ENCODE data around the gene APBA2.

Gene APBA2

DNA sequence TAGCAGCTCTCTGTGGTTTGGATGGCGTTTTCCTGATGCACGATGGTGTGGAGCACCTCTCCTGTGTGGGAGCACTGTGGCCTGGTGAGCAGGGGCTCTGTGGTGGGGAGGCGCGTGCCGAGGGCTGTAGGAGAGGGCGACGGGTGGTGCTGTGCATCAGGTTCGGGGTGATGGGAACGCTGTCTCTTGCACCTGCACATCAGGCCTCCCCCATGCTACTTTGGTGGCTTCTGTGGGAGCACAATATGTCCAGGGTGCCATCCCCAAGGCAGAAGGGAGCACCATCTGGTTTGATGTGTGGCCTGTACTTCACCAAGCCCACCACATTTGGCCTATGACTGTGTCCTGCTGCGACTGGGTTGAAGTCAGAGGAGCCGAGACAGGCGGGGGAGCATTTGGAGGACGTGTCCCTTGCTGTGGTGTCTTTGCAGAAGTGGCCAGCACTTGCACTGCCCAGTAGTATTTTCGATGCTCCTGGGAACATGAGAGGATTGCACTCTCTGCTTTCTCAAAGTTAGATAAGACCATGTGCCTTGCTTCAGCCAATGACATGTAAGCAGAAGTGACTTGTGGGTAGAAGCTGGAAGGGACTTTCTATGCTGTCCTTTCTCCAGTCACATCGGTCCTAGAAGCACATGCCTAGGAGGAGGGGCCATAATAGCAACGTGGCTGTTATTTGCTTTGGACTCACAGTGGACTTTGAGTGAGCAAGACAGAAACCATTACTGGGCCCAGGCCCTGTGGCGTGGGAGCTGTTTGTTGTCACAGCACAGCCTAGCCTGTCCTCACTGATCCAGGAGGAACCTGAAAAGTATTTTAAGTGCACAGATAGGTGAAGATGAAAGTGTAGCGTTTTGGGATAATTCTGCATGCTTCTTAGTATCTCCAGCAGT lies 72.1 kb downstream of the APBA2 start:
- DNase-seq (ENCODE audit: low read depth in 2 of 2) = no peak

- no peak for DNase-seq (ENCODE audit: low read depth in 2 of 2)
Observed at GRCh38 chr15:28959326-28959725, 73.6 kb downstream of the APBA2 start.

GRCh38 chr15:28960979-28961378 lies 75.2 kb downstream of the APBA2 start:
- DNase-seq (ENCODE audit: low read depth in 2 of 2) = no peak

- DNase-seq (ENCODE audit: low read depth in 2 of 2) = no peak
Observed at GRCh38 chr15:28961391-28961790, 75.6 kb downstream of the APBA2 start.

- DNase-seq (ENCODE audit: low read depth in 2 of 2) = no peak
Observed at GRCh38 chr15:28962851-28963710, 77.3 kb downstream of the APBA2 start.

GRCh38 chr15:28963711-28964081 lies 77.9 kb downstream of the APBA2 start:
- DNase-seq (ENCODE audit: low read depth in 2 of 2) = no peak

GRCh38 chr15:28964098-28964497 lies 78.3 kb downstream of the APBA2 start:
- DNase-seq (ENCODE audit: low read depth in 2 of 2) = no peak

- DNase-seq (ENCODE audit: low read depth in 2 of 2) = no peak
Observed at GRCh38 chr15:28967066-28967465, 81.3 kb downstream of the APBA2 start.

DNA sequence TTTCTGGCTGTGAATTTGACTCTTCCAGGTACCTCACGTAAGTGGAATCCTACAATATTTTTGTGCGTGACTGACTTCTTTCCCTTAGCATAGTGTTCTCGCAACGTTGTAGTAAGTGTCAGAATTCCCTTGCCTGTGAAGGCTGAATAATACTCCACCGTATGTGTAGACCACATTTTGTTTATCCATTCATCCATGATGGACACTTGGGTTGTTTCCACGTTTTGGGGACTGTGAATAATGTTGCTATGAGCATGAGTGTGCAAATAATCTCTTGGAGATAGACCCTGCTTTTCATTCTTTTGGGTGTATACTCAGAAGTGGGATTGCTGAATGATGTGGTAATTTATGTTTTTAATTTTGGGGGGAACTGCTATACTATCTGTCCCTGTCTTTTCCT lies 82.2 kb downstream of the APBA2 start:
- DNase-seq (ENCODE audit: low read depth in 2 of 2) = no peak

DNA sequence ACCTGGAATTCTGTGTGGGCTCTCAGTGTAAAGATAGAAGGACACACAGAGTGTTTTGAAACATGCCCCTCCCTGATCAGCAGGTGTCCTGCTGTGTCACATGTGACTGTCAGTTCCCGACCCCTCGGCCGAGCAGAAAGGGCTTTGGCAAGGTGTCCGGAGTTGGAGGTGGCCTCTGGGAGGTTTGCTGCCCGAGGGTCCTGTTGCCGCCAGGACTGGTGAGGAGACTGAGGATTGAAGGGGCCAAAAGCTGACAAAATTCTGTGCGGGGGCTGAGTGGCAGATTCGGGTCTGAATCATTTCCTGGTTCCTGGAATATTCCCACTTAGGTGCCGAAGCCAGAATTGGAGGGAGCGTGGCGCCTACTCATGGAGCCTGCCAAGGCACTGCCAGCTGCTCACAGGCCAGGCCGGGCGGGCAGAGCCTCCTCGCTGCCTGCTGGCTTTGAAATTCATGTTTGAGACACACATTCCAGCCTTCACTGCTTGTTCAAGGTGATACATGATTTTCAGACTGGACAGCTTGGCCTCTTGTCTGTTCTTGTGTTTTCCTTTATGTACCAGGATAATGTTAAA lies 83.8 kb downstream of the APBA2 start:
- no peak for DNase-seq (ENCODE audit: low read depth in 2 of 2)

- no peak for DNase-seq (ENCODE audit: low read depth in 2 of 2)
Observed at GRCh38 chr15:28974142-28974541, 88.4 kb downstream of the APBA2 start.

DNA sequence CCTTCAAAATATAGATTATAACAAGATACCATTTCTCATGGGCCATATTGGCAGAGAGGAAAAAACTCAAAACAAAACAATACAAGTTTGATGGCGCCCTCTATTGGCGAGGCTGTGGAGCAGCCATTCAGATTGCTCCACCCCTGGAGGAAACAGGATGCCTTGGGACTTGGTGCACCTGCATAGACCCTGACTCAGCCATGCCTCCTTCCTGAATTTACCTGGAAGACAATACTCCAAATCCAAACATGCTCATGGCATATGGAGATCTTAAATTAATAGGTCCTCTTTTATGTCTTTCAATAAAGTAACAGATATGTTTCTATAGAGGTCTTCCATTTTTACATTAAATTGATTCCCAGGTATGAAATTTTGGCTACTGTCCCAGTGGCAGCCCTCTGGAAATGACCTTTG lies 90.0 kb downstream of the APBA2 start:
- peak; percentile 43 to 48 for DNase-seq (ENCODE audit: low read depth in 2 of 2)

- DNase-seq (ENCODE audit: low read depth in 2 of 2) = no peak
Observed at GRCh38 chr15:28977377-28978010, 91.7 kb downstream of the APBA2 start.

GRCh38 chr15:28978011-28978378 lies 92.2 kb downstream of the APBA2 start:
- no peak for DNase-seq (ENCODE audit: low read depth in 2 of 2)

- no peak for DNase-seq (ENCODE audit: low read depth in 2 of 2)
Observed at GRCh38 chr15:28978661-28979060, 92.9 kb downstream of the APBA2 start.

DNA sequence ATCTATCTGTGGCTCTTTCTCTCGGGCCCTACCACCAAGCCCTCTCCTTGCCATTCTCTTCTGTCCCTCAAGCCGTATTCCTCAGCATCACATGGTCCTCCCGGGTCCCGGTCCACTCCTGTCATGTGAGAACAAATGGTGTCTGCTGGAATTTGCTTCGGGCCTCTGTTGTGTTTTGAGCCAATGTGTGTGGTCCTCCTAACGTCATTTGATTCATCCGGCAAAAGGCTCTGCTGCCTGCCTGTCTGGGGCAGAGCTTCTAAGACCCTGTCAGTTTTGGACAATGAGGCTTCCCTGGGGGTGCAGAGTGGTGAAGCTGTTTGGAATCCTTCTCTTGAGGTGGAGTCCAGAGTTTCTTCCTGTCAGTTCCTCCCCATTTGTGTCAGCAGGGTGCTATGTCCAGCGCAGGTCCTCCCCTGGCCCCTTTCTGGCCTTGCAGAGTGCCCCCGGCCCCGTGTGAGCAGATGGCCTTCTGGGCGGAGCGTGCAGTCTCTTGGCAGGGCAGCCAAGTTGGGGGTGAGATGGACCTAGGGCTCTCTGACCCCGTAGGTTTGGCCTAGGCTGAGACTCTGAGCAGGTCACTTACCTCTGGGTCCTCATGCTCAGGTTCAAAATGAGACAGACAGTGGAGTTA lies 93.6 kb downstream of the APBA2 start:
- no peak for DNase-seq (ENCODE audit: low read depth in 2 of 2)

DNA sequence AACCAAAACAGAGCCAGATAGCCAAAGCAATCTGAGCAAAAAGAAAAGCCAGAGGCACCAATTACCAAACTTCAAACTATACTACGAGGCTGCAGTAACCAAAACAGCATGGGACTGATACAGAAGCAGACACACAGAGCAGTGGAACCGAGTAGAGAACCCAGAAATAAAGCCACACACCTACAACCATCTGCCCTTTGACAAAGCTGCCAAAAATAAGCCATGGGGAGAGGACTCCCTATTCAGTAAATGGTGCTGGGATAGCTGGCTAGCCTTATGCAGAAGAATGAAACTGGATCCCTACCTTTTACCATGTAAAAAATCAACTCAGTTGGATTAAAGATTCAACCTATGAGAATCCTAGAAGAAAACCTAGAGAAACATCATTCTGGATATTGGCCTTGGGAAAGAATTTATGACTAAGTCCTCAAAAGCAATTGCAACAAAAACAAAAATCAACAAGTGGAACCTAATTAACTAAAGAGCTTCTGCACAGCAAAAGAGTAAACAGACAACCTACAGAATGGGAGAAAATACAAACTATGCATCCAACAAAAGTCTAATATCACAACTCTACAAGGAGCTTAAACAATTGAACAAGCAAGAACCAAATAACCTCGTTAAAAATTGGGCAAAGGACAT lies 95.1 kb downstream of the APBA2 start:
- DNase-seq (ENCODE audit: low read depth in 2 of 2) = no peak

GRCh38 chr15:28981351-28981720 lies 95.6 kb downstream of the APBA2 start:
- no peak for DNase-seq (ENCODE audit: low read depth in 2 of 2)

DNA sequence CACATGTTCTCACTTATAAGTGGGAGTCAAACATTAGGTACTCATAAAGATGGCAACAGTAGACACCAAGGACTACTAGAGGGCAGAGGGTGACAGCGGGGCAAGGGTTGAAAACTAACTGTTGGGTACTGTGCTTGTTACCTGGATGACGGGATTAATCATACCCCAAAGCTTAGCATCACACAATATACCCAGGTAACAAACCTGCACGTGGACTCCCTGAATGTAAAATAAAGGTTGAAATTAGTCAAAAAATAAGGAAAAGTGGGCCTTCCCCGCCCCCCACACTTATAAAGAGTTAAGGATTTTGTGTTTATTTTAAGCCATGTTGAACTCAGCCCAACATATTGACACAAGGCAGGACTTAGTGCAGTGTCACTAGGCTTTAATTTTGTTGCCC lies 96.1 kb downstream of the APBA2 start:
- DNase-seq (ENCODE audit: low read depth in 2 of 2) = no peak

DNA sequence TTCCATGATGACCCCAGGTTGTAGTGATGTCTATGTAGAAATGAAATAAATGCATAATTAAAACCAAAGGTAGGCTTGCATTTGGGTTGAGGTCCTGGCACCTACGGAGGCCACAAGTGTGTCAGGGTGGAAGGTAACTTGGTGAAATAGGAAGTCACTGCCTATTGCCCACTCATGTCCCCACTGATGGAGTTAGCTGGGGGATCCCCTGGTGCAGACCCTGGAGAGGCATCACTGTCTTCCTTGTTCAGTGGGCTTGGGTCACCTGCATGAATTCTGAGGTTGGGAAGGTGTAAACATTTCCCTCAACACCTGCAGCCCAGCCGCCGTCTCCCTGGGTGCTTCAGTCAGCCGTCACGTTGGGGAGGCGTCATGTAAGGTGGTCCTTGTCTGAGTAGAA lies 97.1 kb downstream of the APBA2 start:
- no peak for DNase-seq (ENCODE audit: low read depth in 2 of 2)

Measured in activated CD8-positive, alpha-beta memory T cell treated with anti-CD3 and anti-CD28 coated beads for 4 hours (primary cell).